Loucy (cell line): ENCODE measurements around the gene AHDC1.

Source experiments
- H2AFZ ChIP-seq: fragments of 200-600 bp; sonication (generic); 2 replicates; pipeline ENCODE4 v1.6.0; 2016; ENCODE audit warnings: antibody characterized with exemption, mild to moderate bottlenecking, low read length, moderate library complexity
- H3F3A ChIP-seq: fragments of 200-600 bp; 2 replicates; pipeline ENCODE4 v1.6.0; 2016; ENCODE audit warnings: antibody characterized with exemption, low read depth, mild to moderate bottlenecking
- H3K27me3 ChIP-seq: fragments of 200-600 bp; sonication (generic); 2 replicates; pipeline ENCODE4 v1.6.1; 2014; ENCODE audit warnings: low read length, mild to moderate bottlenecking; ENCODE audit not compliant: insufficient read depth, poor library complexity, severe bottlenecking
- H3K36me3 ChIP-seq: fragments of 200-600 bp; sonication (generic); 2 replicates; pipeline ENCODE4 v1.6.1; 2016; ENCODE audit warnings: low read length; ENCODE audit not compliant: insufficient read depth
- H3K4me1 ChIP-seq: fragments of 200-600 bp; sonication (generic); 2 replicates; pipeline ENCODE4 v1.5.1; 2014; ENCODE audit warnings: low read length, mild to moderate bottlenecking; ENCODE audit not compliant: insufficient read depth, poor library complexity, severe bottlenecking
- H3K4me2 ChIP-seq: fragments of 200-600 bp; sonication (generic); 2 replicates; pipeline ENCODE4 v1.6.0; 2014; ENCODE audit warnings: antibody characterized with exemption, low read length, low read depth, mild to moderate bottlenecking; ENCODE audit not compliant: poor library complexity, severe bottlenecking
- H3K4me3 ChIP-seq: fragments of 200-600 bp; sonication (generic); 2 replicates; pipeline ENCODE4 v1.5.1; 2014; ENCODE audit warnings: low read length, mild to moderate bottlenecking, mixed read lengths; ENCODE audit not compliant: poor library complexity, severe bottlenecking
- H3K79me2 ChIP-seq: fragments of 200-600 bp; sonication (generic); 2 replicates; pipeline ENCODE4 v1.6.1; 2014; ENCODE audit warnings: low read length; ENCODE audit not compliant: insufficient read depth
- H3K9ac ChIP-seq: fragments of 200-600 bp; sonication (generic); 2 replicates; pipeline ENCODE4 v1.6.0; 2014; ENCODE audit warnings: mild to moderate bottlenecking, low read depth, low read length, moderate library complexity; ENCODE audit not compliant: poor library complexity, severe bottlenecking
- H3K9me2 ChIP-seq: fragments of 200-600 bp; sonication (generic); replicated peaks from 2 replicates; pipeline ENCODE4 v1.6.1; 2016; ENCODE audit warnings: low read depth, low read length, mixed read lengths
- H3K9me3 ChIP-seq: fragments of 200-600 bp; sonication (generic); 2 replicates; pipeline ENCODE4 v1.6.1; 2014; ENCODE audit warnings: mild to moderate bottlenecking, antibody characterized with exemption, low read length, low read depth; ENCODE audit not compliant: insufficient read depth
- H4K20me1 ChIP-seq: fragments of 200-600 bp; sonication (generic); 2 replicates; pipeline ENCODE4 v1.6.0; 2014; ENCODE audit warnings: antibody characterized with exemption, low read length, mild to moderate bottlenecking; ENCODE audit not compliant: insufficient read depth, poor library complexity, severe bottlenecking
- CTCF ChIP-seq: fragments of 200-600 bp; sonication (generic); conservative IDR thresholded peaks from 2 replicates; pipeline ENCODE4 v1.5.1; 2014; ENCODE audit warnings: mild to moderate bottlenecking, antibody characterized with exemption, low read length
- EZH2phosphoT487 ChIP-seq: fragments of 200-600 bp; IDR thresholded peaks from 2 replicates; pipeline ENCODE4 v1.6.1; 2018; ENCODE audit warnings: antibody characterized with exemption, mild to moderate bottlenecking, moderate library complexity, borderline replicate concordance

Gene AHDC1

GRCh38 chr1:27615346-27616192 is 11.6 kb upstream of the AHDC1 start:
- H3K36me3 ChIP-seq: no peaks in the 10 kb centered on the region
- no peaks in the 10 kb centered on the region for H3K9me3 ChIP-seq
- no peaks in the 10 kb centered on the region for H4K20me1 ChIP-seq
- H3K79me2 ChIP-seq: no peaks in the 10 kb centered on the region
- H2AFZ ChIP-seq: no peak overlapping the region
- no peak overlapping the region for H3K4me2 ChIP-seq
- TF ChIP-seq CTCF: no peak
- TF ChIP-seq EZH2phosphoT487: no peak
- H3K4me3 ChIP-seq: no peak overlapping the region
- H3K27me3 ChIP-seq: no peaks in the 10 kb centered on the region
- H3K4me1 ChIP-seq: peaks cover 34% of the 10 kb centered on the region
- H3K9ac ChIP-seq: peak overlapping the region; percentile 75
- H3K9me2 ChIP-seq: no peaks in the 10 kb centered on the region
- H3F3A ChIP-seq: peaks cover 7% of the 10 kb centered on the region; the same call in 1 of the 2 replicates

GRCh38 chr1:27614625-27615344 is 10.8 kb upstream of the AHDC1 start:
- no peaks in the 10 kb centered on the region for H3K36me3 ChIP-seq
- peaks cover 7% of the 10 kb centered on the region; the same call in 1 of the 2 replicates for H3F3A ChIP-seq
- H3K9me2 ChIP-seq: no peaks in the 10 kb centered on the region
- TF ChIP-seq EZH2phosphoT487 (no peak), CTCF (no peak)
- no peaks in the 10 kb centered on the region for H3K27me3 ChIP-seq
- peaks cover 35% of the 10 kb centered on the region for H3K4me1 ChIP-seq
- no peak overlapping the region for H3K4me2 ChIP-seq
- no peak overlapping the region for H3K9ac ChIP-seq
- no peaks in the 10 kb centered on the region for H4K20me1 ChIP-seq
- no peak overlapping the region for H2AFZ ChIP-seq
- no peak overlapping the region for H3K4me3 ChIP-seq
- H3K79me2 ChIP-seq: no peaks in the 10 kb centered on the region
- no peaks in the 10 kb centered on the region for H3K9me3 ChIP-seq

- Histone ChIP-seq H4K20me1 (no peaks in the 10 kb centered on the region), H3K4me1 (peaks cover 37% of the 10 kb centered on the region), H3K36me3 (no peaks in the 10 kb centered on the region), H3K4me2 (no peak overlapping the region), H2AFZ (no peak overlapping the region), H3F3A (peaks cover 7% of the 10 kb centered on the region; the same call in 1 of the 2 replicates), H3K4me3 (no peak overlapping the region), H3K9me3 (no peaks in the 10 kb centered on the region), H3K9me2 (no peaks in the 10 kb centered on the region), H3K27me3 (no peaks in the 10 kb centered on the region), H3K9ac (no peak overlapping the region), H3K79me2 (no peaks in the 10 kb centered on the region)
- TF ChIP-seq EZH2phosphoT487: no peak
Observed at GRCh38 chr1:27614043-27614624, 10.2 kb upstream of the AHDC1 start.
